GM12891 (cell line): ENCODE measurements around the gene RBMS3.

Experiments
- POLR2A ChIP-seq: IDR thresholded peaks from 2 replicates; pipeline ENCODE4 v1.6.1; 2011; ENCODE audit warnings: low read depth, low read length, control low read depth
- SPI1 ChIP-seq: IDR thresholded peaks from 2 replicates; pipeline ENCODE4 v1.6.1; 2011; ENCODE audit warnings: low read depth, low read length, control low read depth
- TAF1 ChIP-seq: IDR thresholded peaks from 2 replicates; pipeline ENCODE4 v1.6.1; 2011; ENCODE audit warnings: low read depth, low read length, control low read depth

DNA sequence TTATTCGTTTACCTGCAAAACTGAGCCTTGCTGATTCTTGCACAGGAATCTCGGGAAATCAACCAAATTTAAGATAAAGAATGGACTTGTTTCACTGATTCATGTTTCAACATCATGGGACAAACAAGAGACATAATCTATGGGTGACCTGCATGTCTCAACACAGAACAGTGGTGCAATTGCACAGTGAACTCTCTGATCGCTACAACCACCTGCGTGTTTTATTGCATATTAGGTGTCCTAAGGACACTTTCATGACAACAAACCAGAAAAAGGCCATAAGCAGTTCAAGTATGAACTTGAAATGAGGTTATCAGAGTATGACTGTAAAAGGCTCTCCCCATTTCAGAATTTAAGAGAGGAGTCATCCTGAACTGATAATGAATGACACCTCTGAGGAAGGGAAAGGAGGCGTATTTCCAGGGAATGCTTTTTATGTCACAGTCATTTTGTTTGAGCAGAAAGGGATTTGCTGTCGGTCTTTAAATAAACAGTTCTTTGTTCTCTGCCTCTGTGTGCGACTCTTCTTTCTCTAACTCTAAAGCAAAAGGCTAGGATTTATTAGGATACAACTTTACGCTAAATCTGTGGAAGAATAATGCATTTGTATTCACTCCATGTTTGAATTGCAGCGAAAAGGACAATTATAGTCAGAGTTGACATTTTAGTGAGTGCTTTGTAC, 167.2 kb downstream of the RBMS3 start:
- no peak for TF ChIP-seq POLR2A
- no peak for TF ChIP-seq TAF1
- no peak for TF ChIP-seq SPI1
